A673 (cell line): ENCODE data around the gene MORN4.

Source experiments
- CTCF ChIP-seq: fragments of 300-800, 200-600 bp; sonication (generic); conservative IDR thresholded peaks from 2 replicates; pipeline ENCODE4 v1.5.1; 2017; ENCODE audit warnings: low read depth, mild to moderate bottlenecking, antibody characterized with exemption, low read length, moderate library complexity, mixed read lengths
- EZH2 ChIP-seq: fragments of 200-600 bp; sonication (generic); IDR thresholded peaks from 2 replicates; pipeline ENCODE4 v1.6.1; 2017; ENCODE audit warnings: borderline replicate concordance, low read depth, mild to moderate bottlenecking, mixed read lengths, antibody characterized with exemption, low read length; ENCODE audit not compliant: poor library complexity, severe bottlenecking

- TF ChIP-seq CTCF (no peak), EZH2 (no peak)
Observed at GRCh38 chr10:97573021-97573420, 60.3 kb downstream of the MORN4 start.
